ENCODE results near the gene HRH2.

HRH2 gene

DNA sequence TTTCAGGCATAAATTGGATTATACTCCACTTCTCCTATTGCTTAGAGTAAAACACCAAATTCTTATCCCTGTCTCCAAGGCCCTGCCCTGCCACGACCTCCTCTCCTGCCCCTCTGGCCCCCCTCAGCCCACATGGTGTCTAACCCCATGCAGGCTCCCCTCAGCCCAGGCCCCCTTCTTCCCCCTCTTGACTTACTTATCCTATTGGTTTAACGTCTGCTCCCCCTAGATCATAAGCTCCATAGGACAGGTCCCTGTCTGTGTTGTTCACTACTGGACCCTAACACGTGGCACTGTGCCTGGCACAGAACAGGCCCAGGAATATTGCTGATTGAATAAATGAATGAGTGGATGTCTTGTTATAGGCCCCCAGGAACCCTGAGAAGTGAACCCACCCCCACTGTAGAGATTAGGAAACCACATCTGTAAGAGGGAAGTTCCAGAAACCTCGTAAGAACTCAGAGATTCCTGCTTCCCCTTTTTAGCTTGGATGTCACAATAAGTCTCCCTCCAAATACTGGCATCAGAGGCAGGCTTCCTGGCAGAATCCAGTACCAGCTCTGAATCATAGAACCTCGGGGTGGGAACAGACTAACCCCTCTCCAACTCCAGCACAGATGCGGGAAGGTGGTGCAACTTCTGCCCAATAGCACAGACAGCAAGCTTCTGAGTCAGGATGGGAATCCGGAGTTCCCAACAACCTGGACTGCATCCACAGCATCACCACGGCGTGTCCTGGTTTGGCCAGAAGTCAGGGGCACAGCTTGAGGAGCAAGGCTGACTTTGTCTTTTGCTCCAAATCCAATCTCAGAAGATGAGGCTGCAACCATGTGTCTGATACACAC is 31.5 kb downstream of the HRH2 start:
- Histone ChIP-seq H2AFZ (ENCODE audit: low read length) (no peak overlapping the region), H3K4me1 (ENCODE audit: insufficient read depth, low read length, severe bottlenecking) (no peaks in the 10 kb centered on the region), H3K9ac (ENCODE audit: low read length) (no peak overlapping the region), H3K79me2 (ENCODE audit: insufficient read depth, low read length) (no peaks in the 10 kb centered on the region), H3K27ac (ENCODE audit: low read depth, low read length, poor library complexity, severe bottlenecking) (no peak overlapping the region), H3K9me2 (ENCODE audit: low read depth, low read length) (no peaks in the 10 kb centered on the region), H4K20me1 (ENCODE audit: insufficient read depth, low read length) (no peaks in the 10 kb centered on the region), H3F3A (ENCODE audit: insufficient read depth, low read length) (no peaks in the 10 kb centered on the region), H3K9me3 (ENCODE audit: low read length) (no peaks in the 10 kb centered on the region), H3K27me3 (ENCODE audit: insufficient read depth, low read length) (no peaks in the 10 kb centered on the region; the same call in 1 of the 2 replicates), H3K4me2 (ENCODE audit: low read length) (no peak overlapping the region), H3K4me3 (ENCODE audit: low read depth, low read length, poor library complexity, severe bottlenecking) (no peak overlapping the region), H3K36me3 (ENCODE audit: insufficient read depth, low read length) (no peaks in the 10 kb centered on the region)
- no peak for TF ChIP-seq EZH2 (IDR thresholded peaks at IDR 0.05; ENCODE audit: borderline replicate concordance, low read length)
- TF ChIP-seq, protein P1, sequence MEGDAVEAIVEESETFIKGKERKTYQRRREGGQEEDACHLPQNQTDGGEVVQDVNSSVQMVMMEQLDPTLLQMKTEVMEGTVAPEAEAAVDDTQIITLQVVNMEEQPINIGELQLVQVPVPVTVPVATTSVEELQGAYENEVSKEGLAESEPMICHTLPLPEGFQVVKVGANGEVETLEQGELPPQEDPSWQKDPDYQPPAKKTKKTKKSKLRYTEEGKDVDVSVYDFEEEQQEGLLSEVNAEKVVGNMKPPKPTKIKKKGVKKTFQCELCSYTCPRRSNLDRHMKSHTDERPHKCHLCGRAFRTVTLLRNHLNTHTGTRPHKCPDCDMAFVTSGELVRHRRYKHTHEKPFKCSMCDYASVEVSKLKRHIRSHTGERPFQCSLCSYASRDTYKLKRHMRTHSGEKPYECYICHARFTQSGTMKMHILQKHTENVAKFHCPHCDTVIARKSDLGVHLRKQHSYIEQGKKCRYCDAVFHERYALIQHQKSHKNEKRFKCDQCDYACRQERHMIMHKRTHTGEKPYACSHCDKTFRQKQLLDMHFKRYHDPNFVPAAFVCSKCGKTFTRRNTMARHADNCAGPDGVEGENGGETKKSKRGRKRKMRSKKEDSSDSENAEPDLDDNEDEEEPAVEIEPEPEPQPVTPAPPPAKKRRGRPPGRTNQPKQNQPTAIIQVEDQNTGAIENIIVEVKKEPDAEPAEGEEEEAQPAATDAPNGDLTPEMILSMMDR (IDR thresholded peaks at IDR 0.05; ENCODE audit: low read length), result no peak

- no peak overlapping the region for H2AFZ ChIP-seq (ENCODE audit: low read length)
- no peak overlapping the region for H3K4me3 ChIP-seq (ENCODE audit: low read depth, low read length, poor library complexity, severe bottlenecking)
Observed at GRCh38 chr5:175690025-175690424, 32.2 kb downstream of the HRH2 start.

DNA sequence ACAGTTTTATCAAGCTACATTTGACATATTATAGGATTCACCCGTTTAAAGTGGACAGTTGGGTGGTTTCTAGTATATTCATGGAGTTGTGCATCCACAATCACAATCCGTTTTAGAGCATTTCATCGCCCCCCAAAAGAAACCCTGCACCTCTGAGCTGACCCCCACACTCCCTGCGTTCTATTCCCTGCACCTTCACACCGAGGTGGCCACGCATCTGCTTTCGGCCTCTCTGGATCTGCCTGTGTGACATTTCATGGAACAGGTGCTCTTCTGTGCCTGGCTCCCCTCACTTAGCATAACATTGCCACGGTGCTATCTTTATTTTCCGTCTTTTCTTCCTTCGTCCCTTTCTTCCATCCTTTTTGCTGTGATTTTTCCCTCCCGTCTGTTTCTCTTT is 32.7 kb downstream of the HRH2 start:
- H3K27ac ChIP-seq (ENCODE audit: low read depth, low read length, poor library complexity, severe bottlenecking), result no peak overlapping the region
- no peak for TF ChIP-seq EZH2 (IDR thresholded peaks at IDR 0.05; ENCODE audit: borderline replicate concordance, low read length)
- TF ChIP-seq, protein P1 (IDR thresholded peaks at IDR 0.05; ENCODE audit: low read length), result no peak

More at GRCh38 chr5:175690025-175690424, 32.2 kb downstream of the HRH2 start:
- no peaks in the 10 kb centered on the region for H4K20me1 ChIP-seq (ENCODE audit: insufficient read depth, low read length)
- H3F3A ChIP-seq (ENCODE audit: insufficient read depth, low read length), result no peaks in the 10 kb centered on the region
- no peak overlapping the region for H3K27ac ChIP-seq (ENCODE audit: low read depth, low read length, poor library complexity, severe bottlenecking)
- H3K27me3 ChIP-seq (ENCODE audit: insufficient read depth, low read length), result no peaks in the 10 kb centered on the region; the same call in 1 of the 2 replicates
- no peaks in the 10 kb centered on the region for H3K79me2 ChIP-seq (ENCODE audit: insufficient read depth, low read length)
- no peaks in the 10 kb centered on the region for H3K9me3 ChIP-seq (ENCODE audit: low read length)
- H3K9ac ChIP-seq (ENCODE audit: low read length), result no peak overlapping the region
- H3K4me1 ChIP-seq (ENCODE audit: insufficient read depth, low read length, severe bottlenecking), result no peaks in the 10 kb centered on the region
- TF ChIP-seq EZH2 (IDR thresholded peaks at IDR 0.05; ENCODE audit: borderline replicate concordance, low read length), result no peak
- TF ChIP-seq, protein P1 (IDR thresholded peaks at IDR 0.05; ENCODE audit: low read length), result no peak
- no peak overlapping the region for H3K4me2 ChIP-seq (ENCODE audit: low read length)
- H3K9me2 ChIP-seq (ENCODE audit: low read depth, low read length), result no peaks in the 10 kb centered on the region
- no peaks in the 10 kb centered on the region for H3K36me3 ChIP-seq (ENCODE audit: insufficient read depth, low read length)

More for the DNA sequence above, 32.7 kb downstream of the HRH2 start:
- Histone ChIP-seq H4K20me1 (ENCODE audit: insufficient read depth, low read length) (no peaks in the 10 kb centered on the region), H3K79me2 (ENCODE audit: insufficient read depth, low read length) (no peaks in the 10 kb centered on the region), H3F3A (ENCODE audit: insufficient read depth, low read length) (no peaks in the 10 kb centered on the region), H2AFZ (ENCODE audit: low read length) (no peak overlapping the region), H3K9me3 (ENCODE audit: low read length) (no peaks in the 10 kb centered on the region), H3K4me3 (ENCODE audit: low read depth, low read length, poor library complexity, severe bottlenecking) (no peak overlapping the region), H3K27me3 (ENCODE audit: insufficient read depth, low read length) (no peaks in the 10 kb centered on the region; the same call in 1 of the 2 replicates), H3K36me3 (ENCODE audit: insufficient read depth, low read length) (no peaks in the 10 kb centered on the region), H3K9me2 (ENCODE audit: low read depth, low read length) (no peaks in the 10 kb centered on the region), H3K4me2 (ENCODE audit: low read length) (no peak overlapping the region), H3K4me1 (ENCODE audit: insufficient read depth, low read length, severe bottlenecking) (no peaks in the 10 kb centered on the region), H3K9ac (ENCODE audit: low read length) (no peak overlapping the region)

All from OCI-LY1 (cell line).